ENCODE results near the gene ALDH3B2. TPM values are rescaled to one million over a fixed set of nuclear protein-coding genes. Genes with fewer than 3 reads are reported as not detected.

ALDH3B2 gene
- total RNA-seq, 1 donor from 2014 or later: not detected

- peaks cover 7% of the 10 kb centered on the region for H3K27me3 Mint-ChIP-seq (ENCODE audit: low read depth)
- H3K4me3 Mint-ChIP-seq: peak overlapping the region; percentile 31
- H3K36me3 Mint-ChIP-seq (ENCODE audit: low read depth): no peaks in the 10 kb centered on the region
- no peak overlapping the region for H3K27ac Mint-ChIP-seq (ENCODE audit: unreplicated experiment)
- DNase-seq (ENCODE audit: low read depth, low spot score): peak; percentile 71
- H3K4me1 Mint-ChIP-seq: peaks cover 14% of the 10 kb centered on the region
- no peaks in the 10 kb centered on the region for H3K9me3 Mint-ChIP-seq
- peak; percentile 75 for TF ChIP-seq CTCF (conservative IDR thresholded peaks at IDR 0.05)
These were observed 60.3 kb downstream of the ALDH3B2 start for GRCh38 chr11:67613960-67614715.

GRCh38 chr11:67613313-67613959 is 61.0 kb downstream of the ALDH3B2 start:
- peaks cover 14% of the 10 kb centered on the region for H3K4me1 Mint-ChIP-seq
- no peak overlapping the region for H3K27ac Mint-ChIP-seq (ENCODE audit: unreplicated experiment)
- H3K4me3 Mint-ChIP-seq: peak overlapping the region; percentile 34
- TF ChIP-seq CTCF (conservative IDR thresholded peaks at IDR 0.05): no peak
- DNase-seq (ENCODE audit: low read depth, low spot score): no peak
- no peaks in the 10 kb centered on the region for H3K36me3 Mint-ChIP-seq (ENCODE audit: low read depth)
- no peaks in the 10 kb centered on the region for H3K9me3 Mint-ChIP-seq
- peaks cover 7% of the 10 kb centered on the region for H3K27me3 Mint-ChIP-seq (ENCODE audit: low read depth)

GRCh38 chr11:67612751-67613150 is 61.7 kb downstream of the ALDH3B2 start:
- peaks cover 10% of the 10 kb centered on the region for H3K4me1 Mint-ChIP-seq
- H3K36me3 Mint-ChIP-seq (ENCODE audit: low read depth): no peaks in the 10 kb centered on the region

More at GRCh38 chr11:67612751-67613150, 61.7 kb downstream of the ALDH3B2 start:
- no peak overlapping the region for H3K4me3 Mint-ChIP-seq
- H3K27me3 Mint-ChIP-seq (ENCODE audit: low read depth): peaks cover 3% of the 10 kb centered on the region
- no peak for TF ChIP-seq CTCF (conservative IDR thresholded peaks at IDR 0.05)
- DNase-seq (ENCODE audit: low read depth, low spot score): no peak
- no peak overlapping the region for H3K27ac Mint-ChIP-seq (ENCODE audit: unreplicated experiment)
- H3K9me3 Mint-ChIP-seq: no peaks in the 10 kb centered on the region

Other genes with a start within 250 kb of the ALDH3B2 start
- 48.4 and 55.0 TPM in 2 replicates for gene RPS6KB2, start 246.1 kb downstream of the ALDH3B2 start, total RNA-seq
- gene PTPRCAP, start 236.9 kb downstream of the ALDH3B2 start, total RNA-seq: 0.84 and 1.6 TPM in 2 replicates
- gene CORO1B, start 231.1 kb downstream of the ALDH3B2 start, total RNA-seq: 79.0 and 89.5 TPM in 2 replicates
- gene GPR152, start 221.9 kb downstream of the ALDH3B2 start, total RNA-seq: not detected in 2 replicates
- not detected in 2 replicates for gene CABP4, start 219.3 kb downstream of the ALDH3B2 start, total RNA-seq
- gene TMEM134, start 205.4 kb downstream of the ALDH3B2 start, total RNA-seq: 37.3 and 40.8 TPM in 2 replicates
- gene AIP, start 191.6 kb downstream of the ALDH3B2 start, total RNA-seq: 48.7 and 50.1 TPM in 2 replicates
- gene PITPNM1, start 169.3 kb downstream of the ALDH3B2 start, total RNA-seq: 81.5 and 109 TPM in 2 replicates
- 32.0 and 32.8 TPM in 2 replicates for gene CDK2AP2, start 166.5 kb downstream of the ALDH3B2 start, total RNA-seq
- not detected in 2 replicates for gene CABP2, start 151.2 kb downstream of the ALDH3B2 start, total RNA-seq
- 776 and 780 TPM in 2 replicates for gene GSTP1, start 90.8 kb downstream of the ALDH3B2 start, total RNA-seq
- gene NDUFV1, start 67.7 kb downstream of the ALDH3B2 start, total RNA-seq: 182 and 191 TPM in 2 replicates
- 11.0 and 13.9 TPM in 2 replicates for gene NUDT8, start 44.7 kb downstream of the ALDH3B2 start, total RNA-seq
- not detected in 2 replicates for gene TBX10, start 34.9 kb downstream of the ALDH3B2 start, total RNA-seq
- not detected in 2 replicates for gene ACY3, start 23.9 kb downstream of the ALDH3B2 start, total RNA-seq